Muscle layer of colon (tissue), 2 donors: ENCODE results near the gene CYB561.

Experiments
- H3K27ac ChIP-seq: one replicate; pipeline ENCODE4 v1.7.0; 2013; ENCODE audit warnings: low read depth, mild to moderate bottlenecking, low read length, moderate library complexity
- H3K27me3 ChIP-seq, 2 donors: one replicate each; pipeline ENCODE4 v1.7.0; 2013; ENCODE audit warnings: low read length in 2 of 2, mild to moderate bottlenecking in 2 of 2; ENCODE audit not compliant: insufficient read depth in 2 of 2, control insufficient read depth in 1 of 2
- H3K36me3 ChIP-seq: one replicate; pipeline ENCODE4 v1.7.0; 2013; ENCODE audit warnings: mild to moderate bottlenecking, low read length; ENCODE audit not compliant: insufficient read depth
- H3K4me1 ChIP-seq: one replicate; pipeline ENCODE4 v1.7.0; 2013; ENCODE audit warnings: mild to moderate bottlenecking, low read length; ENCODE audit not compliant: insufficient read depth
- H3K4me3 ChIP-seq, 2 donors: one replicate each; pipeline ENCODE4 v1.7.0; 2013; ENCODE audit warnings: low read length in 2 of 2, low read depth in 1 of 2, mild to moderate bottlenecking in 1 of 2, moderate library complexity in 1 of 2
- H3K9ac ChIP-seq: one replicate; pipeline ENCODE4 v1.7.0; 2013; ENCODE audit warnings: low read length
- H3K9me3 ChIP-seq: one replicate; pipeline ENCODE4 v1.7.0; 2013; ENCODE audit warnings: mild to moderate bottlenecking, low read length
- donor health status: abdominal sarcoma.
- donor health status: Adenocarcinoma of cecum.

Gene CYB561

DNA sequence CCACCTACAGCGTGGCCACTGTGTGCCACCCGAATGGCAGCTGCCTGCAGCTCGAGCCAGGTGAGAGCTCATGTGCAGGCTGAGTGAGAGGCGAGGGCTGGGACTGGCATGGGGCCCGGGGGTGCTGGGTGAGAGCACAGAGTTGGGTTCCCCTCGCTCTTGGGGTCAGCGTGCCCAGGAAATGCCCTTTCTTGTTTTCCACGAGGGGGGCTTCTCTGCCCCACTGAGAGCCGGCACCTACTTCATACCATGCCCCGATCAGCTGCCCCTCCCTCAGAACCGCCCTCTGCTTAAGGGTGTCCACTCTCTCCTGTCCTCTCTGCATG lies 40.9 kb upstream of the CYB561 start:
- H3K36me3 ChIP-seq = no peaks in the 10 kb centered on the region
- H3K4me1 ChIP-seq = no peaks in the 10 kb centered on the region
- no peak overlapping the region for H3K4me3 ChIP-seq
- no peak overlapping the region for H3K27ac ChIP-seq
- H3K27me3 ChIP-seq = peaks cover 0 to 11% of the 10 kb centered on the region in 2 donors
- H3K9me3 ChIP-seq = no peaks in the 10 kb centered on the region
- no peak overlapping the region for H3K9ac ChIP-seq

- Histone ChIP-seq H3K27ac (no peak overlapping the region), H3K9me3 (no peaks in the 10 kb centered on the region), H3K4me1 (no peaks in the 10 kb centered on the region), H3K9ac (no peak overlapping the region), H3K4me3 (no peak overlapping the region), H3K36me3 (no peaks in the 10 kb centered on the region), H3K27me3 (peaks cover 0 to 11% of the 10 kb centered on the region in 2 donors)
These were observed 40.4 kb upstream of the CYB561 start for GRCh38 chr17:63486317-63487013.

DNA sequence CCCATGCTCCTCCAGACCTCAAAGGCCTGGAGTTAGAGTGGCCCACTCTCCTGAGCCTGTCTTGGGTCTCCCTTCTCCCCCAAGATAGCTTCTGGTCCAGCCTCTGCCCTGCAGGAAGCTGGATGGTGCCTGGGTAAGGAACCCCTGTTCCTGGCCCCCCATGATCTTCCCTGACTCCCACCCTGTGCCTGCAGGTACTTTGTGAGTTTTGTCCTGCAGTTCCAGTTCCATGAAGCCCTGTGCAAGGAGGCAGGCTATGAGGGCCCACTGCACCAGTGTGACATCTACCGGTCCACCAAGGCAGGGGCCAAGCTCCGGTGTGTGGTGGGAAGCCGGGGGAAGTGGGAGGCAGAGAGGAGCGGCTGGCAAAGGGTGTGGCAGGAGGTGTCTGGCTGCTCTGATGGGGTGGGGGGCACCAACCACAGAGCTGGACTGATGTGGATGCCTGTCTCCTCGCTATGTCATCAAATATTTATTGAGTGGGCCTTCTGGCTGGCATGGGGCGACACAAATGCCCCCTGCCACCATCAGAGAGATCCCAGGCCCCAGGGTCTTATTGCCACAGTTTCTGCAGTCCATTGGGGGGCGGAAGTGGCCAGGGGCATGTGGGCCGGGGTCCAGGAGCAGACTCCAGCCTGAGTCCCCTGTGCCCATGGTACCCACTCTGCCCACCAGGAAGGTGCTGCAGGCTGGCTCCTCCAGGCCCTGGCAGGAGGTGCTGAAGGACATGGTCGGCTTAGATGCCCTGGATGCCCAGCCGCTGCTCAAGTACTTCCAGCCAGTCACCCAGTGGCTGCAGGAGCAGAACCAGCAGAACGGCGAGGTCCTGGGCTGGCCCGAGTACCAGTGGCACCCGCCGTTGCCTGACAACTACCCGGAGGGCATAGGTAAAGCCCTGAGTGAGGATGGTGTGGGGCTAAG lies 37.8 kb upstream of the CYB561 start:
- Histone ChIP-seq H3K4me1 (no peaks in the 10 kb centered on the region), H3K9ac (no peak overlapping the region), H3K4me3 (no peak overlapping the region), H3K27ac (no peak overlapping the region), H3K27me3 (peaks cover 10 to 21% of the 10 kb centered on the region in 2 donors), H3K9me3 (no peaks in the 10 kb centered on the region), H3K36me3 (no peaks in the 10 kb centered on the region)

DNA sequence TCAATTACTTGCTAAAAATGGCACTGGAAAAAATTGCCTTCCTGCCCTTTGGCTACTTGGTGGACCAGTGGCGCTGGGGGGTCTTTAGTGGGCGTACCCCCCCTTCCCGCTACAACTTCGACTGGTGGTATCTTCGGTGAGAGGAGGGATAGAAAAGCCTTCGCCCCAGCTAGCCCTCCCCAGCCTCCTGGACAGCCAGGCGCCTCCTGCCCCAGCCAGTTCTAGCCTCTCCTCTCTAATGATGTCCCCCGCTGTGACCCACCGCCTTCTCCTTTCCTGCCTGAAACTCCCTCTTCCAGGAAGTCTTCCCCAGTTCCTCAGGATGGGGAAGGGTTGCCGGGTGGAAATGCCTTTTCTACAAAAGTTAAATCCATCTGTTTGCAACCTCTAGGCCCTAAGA lies 36.9 kb upstream of the CYB561 start:
- H3K27ac ChIP-seq = no peak overlapping the region
- no peaks in the 10 kb centered on the region for H3K9me3 ChIP-seq
- H3K36me3 ChIP-seq = no peaks in the 10 kb centered on the region
- peaks cover 18 to 29% of the 10 kb centered on the region in 2 donors for H3K27me3 ChIP-seq
- peaks cover under 1% of the 10 kb centered on the region for H3K4me1 ChIP-seq
- H3K9ac ChIP-seq = no peak overlapping the region
- no peak overlapping the region for H3K4me3 ChIP-seq

- Histone ChIP-seq H3K9me3 (no peaks in the 10 kb centered on the region), H3K4me1 (peaks cover 6% of the 10 kb centered on the region), H3K27ac (no peak overlapping the region), H3K36me3 (no peaks in the 10 kb centered on the region), H3K27me3 (peaks cover 22 to 35% of the 10 kb centered on the region in 2 donors), H3K4me3 (no peak overlapping the region), H3K9ac (no peak overlapping the region)
These were observed 36.4 kb upstream of the CYB561 start for GRCh38 chr17:63482509-63482908.

GRCh38 chr17:63481488-63481870 lies 35.4 kb upstream of the CYB561 start:
- Histone ChIP-seq H3K4me1 (peaks cover 7% of the 10 kb centered on the region), H3K4me3 (no peak overlapping the region), H3K27ac (no peak overlapping the region), H3K9me3 (no peaks in the 10 kb centered on the region), H3K27me3 (peaks cover 24 to 40% of the 10 kb centered on the region in 2 donors), H3K36me3 (no peaks in the 10 kb centered on the region), H3K9ac (no peak overlapping the region)

DNA sequence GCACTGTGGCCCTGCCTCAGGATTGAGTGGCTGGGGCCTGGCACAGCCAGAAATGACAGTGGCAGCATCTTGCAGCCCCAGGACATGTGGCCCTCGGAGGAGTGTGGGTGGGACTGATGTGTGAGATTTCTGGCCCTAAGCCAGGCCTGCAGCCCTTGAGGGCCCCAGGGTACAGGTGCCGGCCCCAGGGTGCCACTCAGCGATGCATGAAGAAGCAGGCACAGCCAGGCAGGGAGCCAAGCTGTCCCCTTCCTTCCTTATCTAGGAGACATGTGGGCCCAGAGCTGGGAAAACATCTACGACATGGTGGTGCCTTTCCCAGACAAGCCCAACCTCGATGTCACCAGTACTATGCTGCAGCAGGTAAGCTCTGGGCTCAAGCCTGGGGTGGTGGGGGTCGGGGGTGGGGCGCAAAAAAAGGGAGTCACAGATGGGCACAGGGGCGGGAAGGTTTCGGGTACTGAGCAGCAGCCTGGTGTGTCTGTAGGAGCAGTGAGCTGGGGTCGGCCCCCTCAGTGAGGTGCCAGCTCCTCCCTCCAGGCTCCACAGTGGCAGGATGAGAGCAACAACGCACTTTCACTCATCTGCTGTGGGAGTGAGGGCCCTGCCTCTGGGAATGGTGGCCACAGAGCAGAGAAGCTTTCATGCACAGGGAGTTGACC lies 34.9 kb upstream of the CYB561 start:
- peaks cover 24 to 43% of the 10 kb centered on the region in 2 donors for H3K27me3 ChIP-seq
- no peak overlapping the region for H3K4me3 ChIP-seq
- peaks cover 7% of the 10 kb centered on the region for H3K4me1 ChIP-seq
- no peaks in the 10 kb centered on the region for H3K9me3 ChIP-seq
- no peaks in the 10 kb centered on the region for H3K36me3 ChIP-seq
- no peak overlapping the region for H3K9ac ChIP-seq
- no peak overlapping the region for H3K27ac ChIP-seq

DNA sequence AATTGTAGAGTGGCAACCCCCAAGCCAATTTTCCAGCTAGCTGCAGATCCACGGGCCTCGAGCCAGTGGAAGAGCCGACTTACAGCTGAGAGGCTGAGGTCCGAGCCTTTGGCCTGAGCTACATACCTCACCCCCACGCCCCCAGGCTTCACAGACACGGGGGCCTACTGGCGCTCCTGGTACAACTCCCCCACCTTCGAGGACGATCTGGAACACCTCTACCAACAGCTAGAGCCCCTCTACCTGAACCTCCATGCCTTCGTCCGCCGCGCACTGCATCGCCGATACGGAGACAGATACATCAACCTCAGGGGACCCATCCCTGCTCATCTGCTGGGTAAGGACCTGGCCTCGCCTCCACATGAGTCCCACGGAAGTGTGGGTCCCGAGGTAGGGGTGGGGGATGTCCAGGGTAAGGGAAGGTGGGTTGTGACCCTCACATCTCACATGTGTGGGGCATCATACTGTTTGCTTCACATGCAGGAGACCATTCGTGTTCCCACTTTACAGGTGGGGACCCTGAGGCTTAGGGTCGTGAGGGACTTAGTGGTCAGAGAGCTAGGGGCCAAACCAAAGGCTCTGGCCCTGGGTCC lies 34.2 kb upstream of the CYB561 start:
- Histone ChIP-seq H3K36me3 (no peaks in the 10 kb centered on the region), H3K4me3 (no peak overlapping the region), H3K9ac (no peak overlapping the region), H3K9me3 (no peaks in the 10 kb centered on the region), H3K27ac (no peak overlapping the region), H3K27me3 (peaks cover 24 to 49% of the 10 kb centered on the region in 2 donors), H3K4me1 (peaks cover 7% of the 10 kb centered on the region)

DNA sequence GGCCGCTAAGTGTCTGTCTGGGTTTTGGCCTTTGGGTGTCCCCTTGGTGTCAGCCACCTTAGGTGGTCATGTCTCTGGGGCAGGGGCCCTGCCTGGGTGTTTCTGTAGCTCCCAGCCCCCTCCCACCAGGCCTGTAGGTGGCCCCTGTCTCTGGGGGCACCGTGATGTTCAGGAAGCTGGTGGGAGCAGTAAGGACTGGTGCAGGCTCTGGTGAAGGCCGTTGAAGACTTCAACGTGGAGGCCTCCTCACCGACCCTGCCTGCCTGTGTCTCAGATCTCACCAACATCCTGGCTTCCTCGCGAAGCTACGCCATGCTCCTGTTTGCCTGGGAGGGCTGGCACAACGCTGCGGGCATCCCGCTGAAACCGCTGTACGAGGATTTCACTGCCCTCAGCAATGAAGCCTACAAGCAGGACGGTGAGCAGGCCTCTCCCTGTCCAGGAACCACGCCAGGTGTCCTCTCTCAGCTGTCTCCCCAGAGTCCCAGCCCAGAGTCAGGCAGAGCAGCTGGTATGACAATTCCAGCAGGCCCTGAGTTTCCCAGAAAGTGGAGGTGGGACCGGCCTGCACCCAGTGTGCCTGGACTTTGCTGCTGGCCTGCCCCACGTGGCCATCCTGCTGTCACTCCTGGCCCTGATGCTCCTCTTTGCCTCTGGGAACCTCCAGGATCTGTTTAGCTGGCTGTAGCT lies 33.5 kb upstream of the CYB561 start:
- H3K27ac ChIP-seq = no peak overlapping the region
- H3K36me3 ChIP-seq = no peaks in the 10 kb centered on the region
- H3K4me3 ChIP-seq = no peak overlapping the region
- no peak overlapping the region for H3K9ac ChIP-seq
- H3K27me3 ChIP-seq = peaks cover 24 to 50% of the 10 kb centered on the region in 2 donors
- peaks cover 7% of the 10 kb centered on the region for H3K4me1 ChIP-seq
- no peaks in the 10 kb centered on the region for H3K9me3 ChIP-seq

GRCh38 chr17:63478814-63479494 lies 32.8 kb upstream of the CYB561 start:
- peaks cover 7% of the 10 kb centered on the region for H3K4me1 ChIP-seq
- no peak overlapping the region for H3K9ac ChIP-seq
- H3K27ac ChIP-seq = no peak overlapping the region
- peaks cover 24 to 50% of the 10 kb centered on the region in 2 donors for H3K27me3 ChIP-seq
- H3K9me3 ChIP-seq = no peaks in the 10 kb centered on the region
- H3K36me3 ChIP-seq = no peaks in the 10 kb centered on the region
- no peak overlapping the region for H3K4me3 ChIP-seq
